Karpas-422 (cell line): Measurements from ENCODE around the gene GFPT2. TPM values are rescaled to one million over a fixed set of nuclear protein-coding genes. Genes with fewer than 3 reads are reported as not detected.

Experiments used
- DNase-seq: peaks from one replicate; pipeline ENCODE4 v3.0.0-alpha.2; 2015
- H2AFZ ChIP-seq: fragments of 200-600 bp; sonication (generic); 2 replicates; pipeline ENCODE4 v1.6.1; 2014; ENCODE audit warnings: antibody characterized with exemption, low read length, mixed read lengths
- H3K27ac ChIP-seq: fragments of 200-600 bp; sonication (generic); 2 replicates; pipeline ENCODE4 v1.5.1; 2014; ENCODE audit warnings: mild to moderate bottlenecking, low read length, moderate library complexity
- H3K27me3 ChIP-seq: fragments of 200-600 bp; sonication (generic); 2 replicates; pipeline ENCODE4 v1.6.1; 2014; ENCODE audit warnings: low read length, mixed read lengths
- H3K36me3 ChIP-seq: fragments of 200-600 bp; sonication (generic); 2 replicates; pipeline ENCODE4 v1.6.1; 2014; ENCODE audit warnings: low read length, mixed read lengths; ENCODE audit not compliant: insufficient read depth
- H3K4me1 ChIP-seq: fragments of 200-600 bp; sonication (generic); 2 replicates; pipeline ENCODE4 v1.6.1; 2014; ENCODE audit warnings: mild to moderate bottlenecking, low read length, mixed read lengths
- H3K4me2 ChIP-seq: fragments of 200-600 bp; sonication (generic); 2 replicates; pipeline ENCODE4 v1.6.1; 2014; ENCODE audit warnings: low read length, low read depth, mild to moderate bottlenecking; ENCODE audit not compliant: poor library complexity, severe bottlenecking
- H3K4me3 ChIP-seq: fragments of 200-600 bp; sonication (generic); 2 replicates; pipeline ENCODE4 v1.5.1; 2014; ENCODE audit warnings: mild to moderate bottlenecking, antibody characterized with exemption, low read length, mixed read lengths
- H3K79me2 ChIP-seq: fragments of 200-600 bp; sonication (generic); 2 replicates; pipeline ENCODE4 v1.6.1; 2014; ENCODE audit warnings: mild to moderate bottlenecking, low read length, mixed read lengths
- H3K9ac ChIP-seq: fragments of 200-600 bp; sonication (generic); 2 replicates; pipeline ENCODE4 v1.6.0; 2014; ENCODE audit warnings: low read length
- H3K9me2 ChIP-seq: fragments of 200-600 bp; sonication (generic), shearing (Covaris generic); replicated peaks from 2 replicates; pipeline ENCODE4 v1.6.0; 2014; ENCODE audit warnings: mild to moderate bottlenecking, low read length, moderate library complexity; ENCODE audit not compliant: insufficient read depth
- H3K9me3 ChIP-seq: fragments of 300-700, 200-600 bp; sonication (generic); 2 replicates; pipeline ENCODE4 v1.6.1; 2014; ENCODE audit warnings: low read length, mixed read lengths
- H4K20me1 ChIP-seq: fragments of 200-600 bp; sonication (generic); 2 replicates; pipeline ENCODE4 v1.6.1; 2014; ENCODE audit warnings: mild to moderate bottlenecking, antibody characterized with exemption, low read length, low read depth; ENCODE audit not compliant: insufficient read depth
- total RNA-seq: library from RNA; depleted of rRNA; stranded (reverse); fragments of >200 nt; shearing (Covaris generic); gene quantifications from 2 replicates; pipeline ENCODE4 v1.2.3, GENCODE V29; 2014; ENCODE audit warnings: low replicate concordance

GFPT2 gene
- total RNA-seq, 1 experiment from 2014 or later = 11.7 TPM

DNA sequence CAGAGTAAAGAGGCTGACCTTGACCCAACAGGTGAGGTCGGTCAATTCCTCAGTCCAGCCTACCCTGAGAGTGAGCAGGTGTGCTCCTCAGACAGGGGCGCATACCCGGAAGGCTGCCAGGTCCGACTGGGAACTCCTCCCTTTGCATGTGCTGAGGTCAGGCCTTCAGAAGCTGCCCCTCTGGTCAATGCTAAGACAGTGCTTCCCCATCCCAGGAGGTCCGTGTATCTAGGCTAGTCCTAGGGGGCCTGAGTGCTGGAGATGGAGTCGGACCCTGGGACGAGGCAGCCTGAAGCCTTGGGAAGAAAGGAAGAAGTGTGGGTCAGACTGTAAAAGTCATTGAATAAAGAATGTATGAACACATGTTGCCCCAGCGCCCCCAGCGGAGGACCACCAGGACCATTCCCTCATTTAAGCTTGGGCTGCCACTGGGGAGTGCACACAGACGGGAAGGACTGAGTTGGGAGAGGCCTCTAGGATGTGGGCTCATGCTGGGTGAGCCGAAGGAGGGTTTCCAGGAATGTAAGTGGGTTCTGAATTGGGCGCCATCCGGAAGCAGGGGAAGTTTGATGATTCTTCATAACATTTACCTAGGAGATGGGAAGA, 41.0 kb upstream of the GFPT2 start:
- Histone ChIP-seq H3K4me1 (no peaks in the 10 kb centered on the region), H3K4me3 (no peak overlapping the region)

DNA sequence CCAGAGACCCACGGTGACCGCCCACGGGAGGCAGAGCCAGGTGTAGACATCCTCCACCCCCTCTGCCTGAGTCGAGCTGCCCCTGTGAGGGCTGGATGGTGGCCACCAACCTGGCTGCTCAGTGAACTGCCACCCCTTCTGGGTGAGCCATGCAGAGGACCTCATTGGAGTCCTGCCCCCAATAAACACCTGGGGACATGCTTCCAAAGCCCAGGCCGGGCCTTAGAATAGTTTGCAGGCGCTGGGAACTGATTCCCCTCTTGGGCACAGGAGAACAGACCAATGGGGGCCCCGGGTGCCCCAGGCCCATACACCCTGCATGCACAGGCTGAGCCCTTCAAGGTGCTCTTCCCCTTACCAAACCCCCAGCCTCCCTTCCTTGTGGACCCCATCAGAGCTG, 38.1 kb upstream of the GFPT2 start:
- Histone ChIP-seq H3K27ac (no peak overlapping the region), H3K4me2 (no peak overlapping the region), H3K79me2 (no peaks in the 10 kb centered on the region), H4K20me1 (no peaks in the 10 kb centered on the region), H3K4me3 (no peak overlapping the region), H3K27me3 (no peaks in the 10 kb centered on the region), H3K9me2 (no peaks in the 10 kb centered on the region), H3K36me3 (no peaks in the 10 kb centered on the region), H3K9me3 (no peaks in the 10 kb centered on the region), H3K9ac (no peak overlapping the region), H2AFZ (no peak overlapping the region), H3K4me1 (no peaks in the 10 kb centered on the region)
- no peak for DNase-seq

More for the DNA sequence above, 41.0 kb upstream of the GFPT2 start:
- Histone ChIP-seq H3K27ac (no peak overlapping the region), H3K27me3 (no peaks in the 10 kb centered on the region), H3K9me2 (no peaks in the 10 kb centered on the region), H3K79me2 (no peaks in the 10 kb centered on the region), H2AFZ (no peak overlapping the region), H3K9ac (no peak overlapping the region), H3K4me2 (no peak overlapping the region), H4K20me1 (no peaks in the 10 kb centered on the region), H3K9me3 (no peaks in the 10 kb centered on the region), H3K36me3 (no peaks in the 10 kb centered on the region)
- DNase-seq = no peak

DNA sequence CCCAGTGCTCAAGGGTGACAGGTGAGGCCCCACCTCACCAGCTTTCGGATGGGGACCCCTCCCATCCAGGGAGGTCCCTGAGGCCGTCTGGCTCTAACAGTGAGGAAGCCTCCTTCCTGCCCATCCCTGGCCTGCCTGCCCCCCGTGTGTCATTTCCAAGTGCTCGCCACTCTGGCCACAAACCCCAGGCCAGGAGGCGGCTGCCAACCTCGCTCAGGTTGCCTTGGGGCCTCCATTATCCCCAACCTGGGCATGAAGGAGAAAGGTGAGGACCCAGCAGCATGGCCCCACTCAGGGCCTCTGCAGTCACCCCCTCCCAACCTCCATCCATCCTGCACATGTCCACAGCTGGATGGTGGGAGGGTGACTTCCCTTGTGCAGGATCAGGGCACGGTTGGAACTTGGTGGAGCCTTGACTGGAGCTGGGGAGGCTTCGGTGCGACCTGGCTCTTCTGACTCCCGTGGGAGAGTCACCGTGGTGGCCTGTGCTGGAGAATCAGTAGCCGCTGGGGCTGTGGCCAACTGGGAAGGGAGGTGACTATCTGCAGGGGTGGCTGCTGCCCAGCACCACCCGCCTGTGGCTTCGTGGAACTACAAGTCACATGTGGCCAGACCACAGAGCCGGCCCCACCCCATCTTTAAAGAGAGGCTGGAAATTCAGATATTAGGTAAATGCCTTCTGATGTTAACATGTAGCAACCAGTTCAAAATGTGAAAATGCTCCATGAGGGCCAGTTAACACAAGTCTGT, 37.5 kb upstream of the GFPT2 start:
- H3K36me3 ChIP-seq = no peaks in the 10 kb centered on the region
- no peak overlapping the region for H3K4me3 ChIP-seq
- no peak overlapping the region for H3K4me2 ChIP-seq
- H4K20me1 ChIP-seq = no peaks in the 10 kb centered on the region
- DNase-seq = no peak
- no peaks in the 10 kb centered on the region for H3K4me1 ChIP-seq
- H3K27me3 ChIP-seq = no peaks in the 10 kb centered on the region
- H3K9ac ChIP-seq = no peak overlapping the region
- H3K27ac ChIP-seq = no peak overlapping the region
- no peaks in the 10 kb centered on the region for H3K9me2 ChIP-seq
- no peaks in the 10 kb centered on the region for H3K79me2 ChIP-seq
- H3K9me3 ChIP-seq = no peaks in the 10 kb centered on the region
- no peak overlapping the region for H2AFZ ChIP-seq

DNA sequence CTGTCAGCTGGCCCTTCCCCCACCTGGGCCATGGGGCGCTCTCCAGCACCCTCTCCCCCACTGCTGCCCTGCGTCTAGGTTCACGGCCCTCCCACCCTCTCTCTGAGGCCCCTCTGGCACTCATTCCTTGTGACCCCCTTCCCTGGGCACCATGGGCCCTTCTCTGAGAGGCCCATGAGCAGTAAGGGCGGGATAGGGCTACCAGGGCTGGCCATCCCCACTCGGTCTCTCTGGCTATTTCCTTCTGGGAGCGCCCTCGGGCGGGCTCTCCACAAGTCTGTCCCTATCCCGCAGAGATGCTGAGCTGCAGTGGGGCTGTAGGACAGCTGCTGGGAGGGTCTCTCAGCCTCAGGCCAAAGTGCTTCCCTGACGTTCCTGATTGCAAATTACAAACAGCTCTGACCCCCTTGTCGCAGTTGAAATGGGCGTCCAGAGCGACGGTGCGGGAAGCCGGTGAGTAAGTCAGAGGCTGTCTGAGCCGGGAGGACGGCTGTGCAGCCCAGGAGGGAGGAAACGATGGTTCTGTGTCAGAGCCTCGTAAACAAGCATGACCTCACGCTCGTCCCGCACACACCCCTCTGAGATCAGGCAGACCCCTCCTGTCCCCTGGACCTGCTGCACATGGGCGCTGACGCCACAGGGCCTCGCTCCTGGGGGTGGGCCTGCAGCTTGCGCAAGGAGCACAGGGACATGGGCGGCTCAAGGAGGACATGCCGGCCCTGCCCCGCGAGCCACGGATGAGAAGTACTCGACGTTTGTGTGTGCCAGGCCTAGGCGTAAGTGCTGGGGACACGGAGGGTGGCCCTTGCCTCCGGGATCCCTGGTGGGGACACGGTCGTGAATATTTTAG, 36.3 kb upstream of the GFPT2 start:
- Histone ChIP-seq H2AFZ (no peak overlapping the region), H3K9me2 (no peaks in the 10 kb centered on the region), H3K9ac (no peak overlapping the region), H3K27ac (no peak overlapping the region), H3K79me2 (no peaks in the 10 kb centered on the region), H3K36me3 (no peaks in the 10 kb centered on the region), H3K4me1 (no peaks in the 10 kb centered on the region), H3K4me3 (no peak overlapping the region), H4K20me1 (no peaks in the 10 kb centered on the region), H3K4me2 (no peak overlapping the region), H3K27me3 (no peaks in the 10 kb centered on the region), H3K9me3 (no peaks in the 10 kb centered on the region)
- no peak for DNase-seq

DNA sequence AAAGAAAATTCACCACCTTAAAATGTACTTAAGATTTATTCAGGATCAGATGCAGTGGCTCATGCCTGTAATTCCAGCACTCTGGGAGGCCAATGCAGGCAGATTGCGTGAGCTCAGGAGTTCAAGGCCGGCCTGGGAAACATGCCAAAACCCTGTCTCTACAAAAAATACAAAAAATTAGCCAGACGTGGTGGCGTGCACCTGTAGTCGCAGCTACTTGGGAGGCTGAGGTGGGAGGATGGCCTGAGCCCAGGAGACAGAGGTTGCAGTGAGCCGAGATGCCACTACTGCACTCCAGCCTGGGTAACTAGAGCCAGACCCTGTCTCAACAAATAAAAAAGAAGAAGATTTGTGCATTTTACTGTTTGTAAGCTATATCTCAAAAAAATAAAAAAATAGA, 34.7 kb upstream of the GFPT2 start:
- H3K4me3 ChIP-seq = no peak overlapping the region
- no peaks in the 10 kb centered on the region for H3K4me1 ChIP-seq
- no peaks in the 10 kb centered on the region for H3K79me2 ChIP-seq
- H3K9me2 ChIP-seq = no peaks in the 10 kb centered on the region
- H3K27me3 ChIP-seq = no peaks in the 10 kb centered on the region
- H3K9ac ChIP-seq = no peak overlapping the region
- no peaks in the 10 kb centered on the region for H4K20me1 ChIP-seq
- no peaks in the 10 kb centered on the region for H3K9me3 ChIP-seq
- H2AFZ ChIP-seq = no peak overlapping the region
- H3K36me3 ChIP-seq = no peaks in the 10 kb centered on the region
- no peak overlapping the region for H3K4me2 ChIP-seq
- H3K27ac ChIP-seq = no peak overlapping the region
- no peak for DNase-seq

DNA sequence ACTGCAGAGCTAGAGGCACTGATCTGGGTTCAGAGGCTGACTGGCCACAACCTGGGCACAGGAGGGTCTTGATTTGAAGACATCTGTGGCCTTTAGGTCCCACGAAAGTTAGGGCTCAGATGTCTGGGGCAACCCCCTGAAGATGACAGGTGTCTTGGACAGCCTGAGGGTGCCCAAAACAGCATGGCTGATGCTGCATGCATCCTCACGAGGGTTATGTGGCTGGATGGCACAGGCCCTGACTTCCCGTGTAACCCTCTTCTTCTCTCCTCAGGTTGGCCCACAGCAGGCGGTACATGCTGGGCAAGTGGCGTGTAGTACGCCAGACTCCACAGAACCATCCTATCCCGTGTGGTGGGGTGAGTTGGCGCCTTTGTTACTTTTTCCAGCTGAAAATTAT, 29.8 kb upstream of the GFPT2 start:
- Histone ChIP-seq H3K79me2 (no peaks in the 10 kb centered on the region), H3K9me2 (no peaks in the 10 kb centered on the region), H3K27ac (no peak overlapping the region), H3K4me1 (no peaks in the 10 kb centered on the region), H2AFZ (no peak overlapping the region), H3K4me3 (no peak overlapping the region), H3K9me3 (no peaks in the 10 kb centered on the region), H3K4me2 (no peak overlapping the region), H4K20me1 (no peaks in the 10 kb centered on the region), H3K9ac (no peak overlapping the region), H3K27me3 (no peaks in the 10 kb centered on the region), H3K36me3 (no peaks in the 10 kb centered on the region)
- no peak for DNase-seq

DNA sequence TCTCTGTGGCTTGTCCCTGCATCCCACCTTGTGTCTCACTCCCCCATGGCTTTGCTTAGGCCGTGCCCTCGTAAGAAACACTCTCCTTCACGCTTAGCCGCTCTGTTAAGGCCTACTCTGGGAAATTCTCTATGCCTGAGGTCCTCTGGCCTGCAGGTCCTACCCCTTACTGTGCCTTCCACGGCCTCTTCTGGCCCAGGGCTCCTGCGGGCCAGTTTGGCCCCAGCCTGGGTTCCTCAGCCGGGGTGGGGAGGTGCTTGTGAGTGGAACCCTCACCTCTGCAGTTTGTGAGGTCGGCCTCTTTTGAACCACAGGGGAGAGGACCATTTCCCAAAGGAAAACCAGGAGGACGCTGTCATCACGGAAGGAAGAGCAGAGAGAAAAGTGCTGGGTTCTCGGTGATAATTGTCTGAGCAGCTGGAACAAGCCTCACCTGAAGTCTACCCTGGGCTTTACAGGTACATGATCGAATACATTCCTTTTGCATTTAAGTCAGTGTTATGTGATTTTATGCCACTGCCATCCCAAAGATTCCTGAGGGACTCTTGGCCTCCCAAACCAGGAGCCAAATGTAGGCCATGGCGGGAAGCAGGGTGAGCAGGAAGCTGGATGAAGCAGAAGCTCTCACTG, 28.8 kb upstream of the GFPT2 start:
- H3K27me3 ChIP-seq = no peaks in the 10 kb centered on the region
- no peak overlapping the region for H3K4me2 ChIP-seq
- H3K9ac ChIP-seq = no peak overlapping the region
- H3K9me3 ChIP-seq = no peaks in the 10 kb centered on the region
- DNase-seq = no peak
- H2AFZ ChIP-seq = no peak overlapping the region
- no peaks in the 10 kb centered on the region for H3K9me2 ChIP-seq
- H3K27ac ChIP-seq = no peak overlapping the region
- H3K4me3 ChIP-seq = no peak overlapping the region
- no peaks in the 10 kb centered on the region for H3K36me3 ChIP-seq
- no peaks in the 10 kb centered on the region for H3K4me1 ChIP-seq
- H4K20me1 ChIP-seq = no peaks in the 10 kb centered on the region
- no peaks in the 10 kb centered on the region for H3K79me2 ChIP-seq

DNA sequence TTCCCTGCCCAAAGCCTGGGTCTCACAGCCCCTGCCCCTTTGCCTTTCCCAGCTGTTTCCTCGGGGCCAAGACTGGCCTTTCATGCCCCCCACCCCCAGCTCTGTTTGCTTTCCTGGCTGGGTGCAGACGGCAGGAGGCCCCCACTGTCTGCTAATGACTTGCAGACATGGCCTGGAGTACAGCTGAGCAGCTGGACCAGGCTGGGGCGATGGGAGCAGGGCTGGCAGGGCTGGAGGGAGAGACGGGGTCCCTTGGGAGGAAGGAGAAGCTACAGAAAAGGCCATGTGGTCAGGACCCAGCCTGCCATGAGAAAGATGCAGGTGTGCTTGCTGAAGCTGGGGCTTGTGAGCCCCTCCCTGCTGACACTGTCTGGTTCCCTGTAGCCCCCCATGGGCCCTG, 28.3 kb upstream of the GFPT2 start:
- no peaks in the 10 kb centered on the region for H3K9me2 ChIP-seq
- no peaks in the 10 kb centered on the region for H3K4me1 ChIP-seq
- no peaks in the 10 kb centered on the region for H3K27me3 ChIP-seq
- H3K9me3 ChIP-seq = no peaks in the 10 kb centered on the region
- no peaks in the 10 kb centered on the region for H3K79me2 ChIP-seq
- H2AFZ ChIP-seq = no peak overlapping the region
- no peaks in the 10 kb centered on the region for H3K36me3 ChIP-seq
- no peaks in the 10 kb centered on the region for H4K20me1 ChIP-seq
- H3K27ac ChIP-seq = no peak overlapping the region
- no peak overlapping the region for H3K4me2 ChIP-seq
- no peak overlapping the region for H3K4me3 ChIP-seq
- DNase-seq = no peak
- H3K9ac ChIP-seq = no peak overlapping the region
